Measurements from ENCODE around the gene KRT83. TPM values are rescaled to one million over a fixed set of nuclear protein-coding genes. Genes with fewer than 3 reads are reported as not detected.

KRT83 gene
- total RNA-seq, 1 donor from 2014 or later: not detected

DNA sequence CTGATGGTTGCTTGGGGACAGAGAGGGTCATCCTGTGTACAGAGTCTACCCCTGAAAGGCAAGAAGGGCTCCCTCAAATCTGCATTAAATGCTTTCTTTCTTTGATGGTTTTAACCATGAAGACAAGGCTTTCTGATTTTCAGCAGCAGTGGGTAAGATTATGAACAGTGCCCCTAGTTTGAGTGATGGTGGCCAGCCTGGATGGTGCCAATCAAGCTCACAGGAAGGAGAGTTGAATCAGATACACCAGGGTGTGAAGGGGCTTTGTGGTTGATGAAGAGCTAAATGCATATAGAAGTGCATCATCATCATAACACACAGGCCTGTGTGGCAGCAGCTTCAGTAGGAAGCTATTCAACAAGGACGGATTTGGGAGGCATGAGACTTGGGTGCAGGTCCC is 40.4 kb upstream of the KRT83 start:
- peak; percentile 81 for FAIRE-seq
- TF ChIP-seq CTCF (IDR thresholded peaks at IDR 0.05; ENCODE audit: insufficient read depth, low read length, severe bottlenecking): no peak
- Histone ChIP-seq H3K4me3 (ENCODE audit: low read depth, low read length) (no peak overlapping the region), H3K36me3 (ENCODE audit: control insufficient read depth, insufficient read depth, low read length) (no peaks in the 10 kb centered on the region), H3K27me3 (ENCODE audit: control insufficient read depth, insufficient read depth, low read length) (no peaks in the 10 kb centered on the region)
- DNase-seq (ENCODE audit: low read depth): no peak

DNA sequence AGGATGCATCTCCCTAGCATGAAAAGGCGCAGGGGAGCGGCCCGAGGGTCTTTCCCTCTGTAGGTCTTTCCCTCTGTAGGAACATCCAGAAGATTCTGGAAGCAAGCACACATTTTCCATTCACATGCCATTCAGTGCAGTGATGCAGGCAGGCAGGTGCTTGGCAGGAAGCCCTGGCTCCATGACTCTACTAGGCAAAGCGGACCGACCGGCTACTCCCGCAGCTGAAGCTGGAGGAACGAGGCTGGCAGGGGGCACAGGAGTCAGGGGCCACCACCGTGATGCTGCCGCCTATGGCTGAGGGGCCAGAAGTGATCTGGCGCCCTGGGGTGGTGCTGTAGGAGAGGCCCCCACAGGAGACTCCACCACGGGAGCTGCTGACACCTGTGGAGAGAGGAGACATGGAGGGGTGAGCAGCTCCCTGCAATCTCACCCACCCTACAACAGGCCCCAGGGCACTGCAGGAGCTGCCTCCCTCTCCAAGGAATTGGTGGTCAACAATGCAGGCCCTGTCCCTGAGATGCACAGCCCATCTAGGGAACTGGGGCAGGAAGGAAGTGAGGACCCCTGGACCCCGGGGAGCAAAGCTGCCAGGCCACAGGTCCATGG is 39.6 kb upstream of the KRT83 start:
- Histone ChIP-seq H3K4me3 (ENCODE audit: low read depth, low read length) (no peak overlapping the region), H3K36me3 (ENCODE audit: control insufficient read depth, insufficient read depth, low read length) (no peaks in the 10 kb centered on the region), H3K27me3 (ENCODE audit: control insufficient read depth, insufficient read depth, low read length) (no peaks in the 10 kb centered on the region)
- FAIRE-seq (no peak), DNase-seq (ENCODE audit: low read depth) (no peak)
- TF ChIP-seq CTCF (IDR thresholded peaks at IDR 0.05; ENCODE audit: insufficient read depth, low read length, severe bottlenecking): no peak

GRCh38 chr12:52360106-52360662 is 39.0 kb upstream of the KRT83 start:
- FAIRE-seq (no peak), DNase-seq (ENCODE audit: low read depth) (no peak)
- Histone ChIP-seq H3K4me3 (ENCODE audit: low read depth, low read length) (no peak overlapping the region), H3K36me3 (ENCODE audit: control insufficient read depth, insufficient read depth, low read length) (no peaks in the 10 kb centered on the region), H3K27me3 (ENCODE audit: control insufficient read depth, insufficient read depth, low read length) (no peaks in the 10 kb centered on the region)
- no peak for TF ChIP-seq CTCF (IDR thresholded peaks at IDR 0.05; ENCODE audit: insufficient read depth, low read length, severe bottlenecking)

DNA sequence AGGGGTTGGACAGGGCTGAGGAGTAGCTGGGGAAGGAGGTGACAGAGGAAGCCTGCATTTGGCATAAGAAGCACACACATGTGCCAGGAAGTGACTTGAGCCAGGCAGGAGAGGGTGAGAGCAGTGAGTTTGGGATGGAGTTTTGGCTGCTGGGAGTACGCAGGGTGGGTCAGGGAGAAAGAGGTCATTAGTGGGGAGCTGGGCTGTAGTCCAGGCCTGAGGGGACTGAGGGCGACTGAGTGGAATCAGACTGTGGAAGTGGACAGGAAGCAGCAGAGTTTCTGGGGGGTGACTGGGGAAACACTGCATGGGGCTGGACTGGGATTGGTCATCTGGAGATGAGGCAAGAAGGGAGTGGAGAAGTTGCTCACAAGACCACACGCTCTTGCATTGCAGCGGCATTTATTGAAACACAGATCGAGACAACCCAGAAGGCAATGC is 38.4 kb upstream of the KRT83 start:
- Histone ChIP-seq H3K4me3 (ENCODE audit: low read depth, low read length) (no peak overlapping the region), H3K36me3 (ENCODE audit: control insufficient read depth, insufficient read depth, low read length) (no peaks in the 10 kb centered on the region), H3K27me3 (ENCODE audit: control insufficient read depth, insufficient read depth, low read length) (no peaks in the 10 kb centered on the region)
- no peak for TF ChIP-seq CTCF (IDR thresholded peaks at IDR 0.05; ENCODE audit: insufficient read depth, low read length, severe bottlenecking)
- no peak for DNase-seq (ENCODE audit: low read depth)
- peak; percentile 55 for FAIRE-seq

DNA sequence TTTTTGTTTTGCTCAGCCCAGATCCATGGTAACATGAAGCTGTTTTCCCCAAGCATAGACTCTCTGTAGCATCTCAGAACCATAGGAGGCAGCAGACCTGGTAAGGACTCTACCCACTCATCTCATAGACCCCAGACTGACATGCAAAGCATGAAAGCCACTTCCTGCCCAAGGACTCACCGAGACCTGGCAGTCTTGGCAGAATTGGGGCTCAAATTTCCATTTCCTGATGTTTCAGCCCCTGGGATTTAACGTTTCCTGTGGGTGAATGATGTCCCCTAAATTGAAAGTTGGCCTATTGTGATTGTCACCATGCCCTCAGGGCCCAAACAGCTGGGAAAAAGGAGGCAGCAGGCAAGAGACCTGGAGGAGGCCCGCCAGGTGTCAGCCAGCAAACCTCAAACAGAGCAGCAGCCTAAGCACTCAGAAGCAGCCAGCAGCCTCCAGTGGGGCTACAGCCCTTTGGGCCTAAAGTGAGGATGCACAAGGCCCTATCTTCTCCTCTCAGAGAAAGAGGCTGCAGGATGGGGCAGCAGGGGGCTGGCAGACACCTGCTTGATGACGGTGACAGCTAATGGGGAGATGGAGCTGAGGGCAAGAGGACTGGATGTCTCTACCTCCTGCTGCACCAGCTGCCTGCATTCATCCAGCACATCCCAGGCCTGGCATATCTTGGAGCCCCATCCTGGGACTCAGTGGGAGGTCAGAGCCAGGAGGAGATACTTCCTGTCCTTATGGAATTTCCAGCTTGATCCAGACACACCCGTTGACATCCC is 37.6 kb upstream of the KRT83 start:
- FAIRE-seq: no peak
- H3K36me3 ChIP-seq (ENCODE audit: control insufficient read depth, insufficient read depth, low read length): no peaks in the 10 kb centered on the region
- TF ChIP-seq CTCF (IDR thresholded peaks at IDR 0.05; ENCODE audit: insufficient read depth, low read length, severe bottlenecking): no peak
- DNase-seq (ENCODE audit: low read depth): no peak
- H3K4me3 ChIP-seq (ENCODE audit: low read depth, low read length): no peak overlapping the region
- H3K27me3 ChIP-seq (ENCODE audit: control insufficient read depth, insufficient read depth, low read length): no peaks in the 10 kb centered on the region

Data from bronchial epithelial cell (primary cell).